NCI-H2029 (cell line): Measurements from ENCODE around the gene TLX1.

ENCODE experiments used
- DNase-seq: peaks from one replicate; lab custom pipeline; 2025; lab: John Stamatoyannopoulos, UW

Gene TLX1

GRCh38 chr10:101112799-101113594, 18.1 kb upstream of the TLX1 start:
- no peak for DNase-seq

GRCh38 chr10:101113890-101114403, 17.2 kb upstream of the TLX1 start:
- no peak for DNase-seq

GRCh38 chr10:101114646-101115045, 16.5 kb upstream of the TLX1 start:
- no peak for DNase-seq

- DNase-seq: no peak
Measured at GRCh38 chr10:101116754-101117153, 14.3 kb upstream of the TLX1 start.

GRCh38 chr10:101118031-101118430, 13.1 kb upstream of the TLX1 start:
- no peak for DNase-seq

GRCh38 chr10:101120520-101120883, 10.6 kb upstream of the TLX1 start:
- no peak for DNase-seq

GRCh38 chr10:101120884-101121653, 10.0 kb upstream of the TLX1 start:
- no peak for DNase-seq

- no peak for DNase-seq
Measured at GRCh38 chr10:101121654-101122031, 9.5 kb upstream of the TLX1 start.

- DNase-seq: no peak
Measured at GRCh38 chr10:101122270-101123084, 8.6 kb upstream of the TLX1 start.

GRCh38 chr10:101123085-101123814, 7.8 kb upstream of the TLX1 start:
- no peak for DNase-seq

GRCh38 chr10:101123815-101124617, 7.1 kb upstream of the TLX1 start:
- DNase-seq: no peak

- no peak for DNase-seq
Measured at GRCh38 chr10:101124933-101125332, 6.2 kb upstream of the TLX1 start.

GRCh38 chr10:101126684-101127628, 4.1 kb upstream of the TLX1 start:
- DNase-seq: no peak

GRCh38 chr10:101130141-101130540, 959 bp upstream of the TLX1 start:
- no peak for DNase-seq

- DNase-seq: no peak
Measured at GRCh38 chr10:101131962-101132635, 999 bp downstream of the TLX1 start.

GRCh38 chr10:101132636-101133473, 1.8 kb downstream of the TLX1 start:
- no peak for DNase-seq

- no peak for DNase-seq
Measured at GRCh38 chr10:101133489-101134298, 2.6 kb downstream of the TLX1 start.
